Head of caudate nucleus (tissue), 42 donors: ENCODE results near the gene TEX51.
A peak's percentile ranks its signal among the peaks of the same experiment; 100 is the strongest.

Experiments
- DNase-seq, 42 donors: peaks; one replicate each; pipeline versions ENCODE4 v3.0.0 to v3.0.0-alpha.2; 2020 to 2021; ENCODE audit warnings: mixed read lengths in 7 of 42
- intact Hi-C: fragments of 100-400 bp; cut with DNase I; formaldehyde crosslinking; loops from one replicate; pipeline ENCODE4 v1.15.0; 2022

TEX51 gene

DNA sequence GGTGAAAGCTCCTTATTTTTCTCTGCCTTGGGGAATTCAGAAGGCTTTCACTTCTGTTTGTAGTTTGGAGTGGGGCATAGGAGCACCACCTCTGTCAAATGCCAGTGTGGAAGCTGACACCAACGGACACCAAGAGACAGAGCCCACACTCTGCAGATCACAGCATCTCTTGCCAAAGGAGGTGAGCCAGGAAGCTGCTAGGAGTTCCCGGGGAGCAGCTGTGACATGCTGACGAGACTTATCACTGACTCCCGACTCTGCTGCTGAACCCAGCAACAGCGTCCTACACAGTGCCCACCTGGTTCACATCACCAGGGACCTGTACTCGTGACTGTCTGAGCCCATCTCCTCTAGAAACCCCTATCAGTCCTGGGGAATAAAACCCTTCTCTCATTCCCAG, 8.1 kb downstream of the TEX51 start:
- peak in 9 of 42 donors; percentile 9 to 31 (median 18) for DNase-seq
- intact Hi-C loops, result no loop called here

DNA sequence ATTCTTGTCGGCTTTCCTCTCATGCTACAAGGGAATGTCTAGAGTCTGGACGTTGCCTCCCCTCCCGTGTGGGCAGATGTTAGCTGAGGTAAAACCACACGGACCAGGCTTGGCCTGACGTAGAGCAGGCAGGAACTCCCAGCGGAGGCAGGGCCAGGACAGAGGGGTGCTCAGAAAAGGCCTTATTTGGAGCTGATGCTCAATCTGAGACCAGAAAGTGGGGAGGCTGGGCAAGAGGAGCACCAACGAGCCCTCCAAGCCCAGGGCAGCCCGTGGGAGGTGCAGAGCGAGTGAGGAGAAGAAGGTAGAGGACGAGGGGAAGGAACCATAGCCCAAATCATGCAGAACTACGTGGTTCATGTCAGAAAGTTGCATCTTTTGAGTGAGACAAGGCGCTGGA, 9.0 kb downstream of the TEX51 start:
- DNase-seq, result peak in 6 of 42 donors; percentile 3 to 25 (median 14)
- intact Hi-C loops, result no loop called here

- intact Hi-C loops, result no loop called here
Observed at GRCh38 chr2:126908721-126909177, 10.1 kb downstream of the TEX51 start.

GRCh38 chr2:126909366-126909765, 10.7 kb downstream of the TEX51 start:
- intact Hi-C loops, result no loop called here
- DNase-seq, result no peak

More at GRCh38 chr2:126908721-126909177, 10.1 kb downstream of the TEX51 start:
- peak in 3 of 42 donors; percentile 11 to 26 (median 20) for DNase-seq

DNA sequence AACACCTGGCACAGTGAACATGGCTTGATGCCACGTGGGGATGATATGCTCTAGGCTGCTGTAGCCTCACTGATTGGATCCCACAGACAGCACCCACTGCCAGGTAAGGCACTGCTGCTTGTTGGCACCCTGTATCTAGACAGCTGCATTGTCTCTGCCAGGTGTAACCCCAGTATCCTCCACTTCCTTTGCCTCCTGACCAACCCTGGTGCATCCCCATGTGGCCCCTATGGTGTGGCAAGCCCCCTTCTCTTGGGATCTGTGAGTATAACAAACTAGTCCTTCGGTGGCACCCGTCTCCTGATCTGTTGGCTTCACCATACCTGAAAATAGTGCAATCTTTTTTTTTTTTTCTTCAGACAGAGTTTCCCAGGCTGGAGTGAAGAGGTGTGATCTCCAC, 11.1 kb downstream of the TEX51 start:
- intact Hi-C loops, result no loop called here
- peak in 2 of 42 donors; percentile 19 to 32 for DNase-seq

- no peak for DNase-seq
Observed at GRCh38 chr2:126910637-126911036, 11.9 kb downstream of the TEX51 start.

GRCh38 chr2:126911111-126911796, 12.6 kb downstream of the TEX51 start:
- peak in 4 of 42 donors; percentile 5 to 31 (median 10) for DNase-seq
- intact Hi-C loops, result no loop called here

More at GRCh38 chr2:126910637-126911036, 11.9 kb downstream of the TEX51 start:
- intact Hi-C loops, result no loop called here

- intact Hi-C loops, result no loop called here
- DNase-seq, result peak in 3 of 42 donors; percentile 1 to 13 (median 6)
Observed at GRCh38 chr2:126912201-126912600, 13.5 kb downstream of the TEX51 start.

DNA sequence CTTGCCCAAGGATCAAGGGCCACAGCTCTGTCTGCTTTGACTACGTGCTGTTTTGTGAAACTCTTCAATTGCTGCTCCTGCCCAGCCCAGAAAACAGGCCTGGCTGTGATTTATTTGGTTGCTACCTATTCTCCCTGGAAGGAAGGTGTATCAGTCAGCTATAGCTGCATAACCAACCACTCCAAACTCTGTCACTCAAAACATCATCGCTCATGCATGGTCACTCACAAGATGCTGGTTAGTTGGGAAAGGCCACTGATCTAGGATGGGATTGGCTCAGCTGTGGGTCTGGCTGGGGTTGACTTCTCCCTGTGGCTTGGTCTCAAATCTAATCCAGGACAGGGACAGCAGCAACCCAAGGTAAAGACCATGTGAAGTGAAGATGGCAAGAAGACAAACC, 14.6 kb downstream of the TEX51 start:
- intact Hi-C loops, result no loop called here

GRCh38 chr2:126913881-126914615, 15.4 kb downstream of the TEX51 start:
- intact Hi-C loops, result no loop called here
- peak in 2 of 42 donors; percentile 14 to 21 for DNase-seq

More for the DNA sequence above, 14.6 kb downstream of the TEX51 start:
- DNase-seq, result peak in 1 of 42 donors; percentile 16

DNA sequence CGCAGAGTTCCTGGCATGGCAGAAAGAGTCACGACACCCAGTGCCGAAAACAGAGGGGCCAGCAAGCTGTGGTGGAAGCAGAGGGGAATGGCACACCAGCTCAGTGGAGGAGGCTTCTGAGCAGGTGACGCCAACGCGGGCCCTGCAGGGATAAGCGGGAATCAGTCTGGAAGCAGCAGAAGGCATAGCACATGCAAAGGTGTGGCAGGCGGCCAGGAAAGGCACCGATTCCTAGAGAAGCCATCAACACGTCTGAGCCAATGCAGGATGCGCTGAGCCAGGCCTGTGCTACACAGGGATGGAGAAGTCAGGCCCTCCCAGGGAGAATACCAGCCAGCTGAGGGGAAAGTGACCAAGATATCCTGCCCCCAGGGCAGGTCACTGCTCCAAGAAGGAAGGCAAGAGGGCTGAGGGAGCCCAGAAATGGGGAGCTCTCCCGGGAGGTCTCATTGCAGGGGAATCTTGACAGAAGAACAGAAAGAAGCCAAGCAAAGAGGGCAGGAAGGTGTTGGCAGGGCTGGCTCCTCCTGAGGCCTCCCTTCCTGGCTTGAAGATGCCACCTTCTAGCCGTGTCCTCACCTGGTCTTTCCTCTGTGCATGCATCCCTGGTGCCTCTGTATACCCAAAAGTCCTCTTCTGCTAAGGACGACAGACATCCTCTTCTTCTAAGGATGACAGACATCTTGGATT, 16.3 kb downstream of the TEX51 start:
- peak in 2 of 42 donors; percentile 29 to 32 for DNase-seq
- intact Hi-C loops, result no loop called here

DNA sequence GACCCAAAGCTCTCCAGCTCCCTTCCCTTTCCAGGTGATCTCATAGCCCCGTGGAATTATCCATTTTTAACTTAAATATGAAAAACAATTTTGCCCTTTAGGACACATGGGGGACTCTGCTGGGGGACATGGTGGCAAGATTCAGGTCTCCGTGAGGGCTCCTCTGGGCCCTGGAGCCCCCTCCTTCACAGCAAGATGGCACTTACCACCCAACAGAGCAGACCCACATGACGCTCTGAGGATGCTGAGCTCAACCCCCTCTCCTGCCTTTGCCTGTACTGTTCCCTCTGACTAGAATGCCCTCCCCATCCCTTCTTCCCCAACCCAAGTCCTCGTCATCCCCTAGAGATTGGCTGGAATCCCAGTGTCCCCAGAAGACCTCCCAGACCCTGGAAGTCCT, 17.2 kb downstream of the TEX51 start:
- intact Hi-C loops, result no loop called here

GRCh38 chr2:126916744-126917143, 18.1 kb downstream of the TEX51 start:
- intact Hi-C loops, result no loop called here
- no peak for DNase-seq

More for the DNA sequence above, 17.2 kb downstream of the TEX51 start:
- DNase-seq, result peak in 1 of 42 donors; percentile 20

- intact Hi-C loops, result no loop called here
- DNase-seq, result peak in 1 of 42 donors; percentile 36
Observed at GRCh38 chr2:126921066-126921465, 22.4 kb downstream of the TEX51 start.

GRCh38 chr2:126930970-126931590, 32.4 kb downstream of the TEX51 start:
- intact Hi-C loops, result no loop called here
- no peak for DNase-seq

GRCh38 chr2:126932529-126932928, 33.8 kb downstream of the TEX51 start:
- intact Hi-C loops, result no loop called here
- DNase-seq, result no peak

DNA sequence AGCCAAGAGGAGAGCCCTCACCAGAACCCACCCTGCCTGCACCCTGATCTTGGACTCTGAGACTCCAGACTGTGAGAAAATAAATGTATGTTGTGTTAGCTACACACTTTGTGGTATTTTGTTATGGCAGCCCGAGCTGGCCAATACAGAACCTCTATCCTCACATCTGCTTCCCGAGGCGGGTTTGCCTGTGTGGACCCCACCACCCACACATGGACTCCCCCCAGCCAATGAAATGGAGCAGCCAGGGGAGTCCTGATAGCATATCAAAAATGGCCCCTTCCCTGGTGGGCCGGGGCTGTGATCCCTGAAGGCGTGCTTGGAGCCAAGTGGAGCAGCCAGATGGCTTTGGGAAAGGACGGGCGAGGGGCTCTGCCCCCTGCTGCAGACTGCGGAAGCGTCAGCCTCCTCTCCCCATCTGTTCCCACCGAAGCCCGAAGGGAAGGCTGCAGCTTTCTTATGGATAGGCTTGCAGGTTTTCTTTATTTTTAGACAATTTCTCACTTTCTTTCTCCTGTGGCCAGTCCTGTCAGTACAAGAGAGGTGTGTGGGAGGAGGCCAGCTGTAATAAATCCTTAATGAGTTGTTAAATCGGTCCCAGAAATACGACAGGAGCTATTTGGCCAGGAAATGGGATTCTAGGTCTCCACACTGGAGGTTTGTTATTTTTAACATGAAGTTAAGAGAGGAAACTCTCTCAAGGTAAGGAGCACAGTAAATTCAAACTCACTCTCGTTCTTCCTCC, 34.4 kb downstream of the TEX51 start:
- DNase-seq, result no peak
- intact Hi-C loops, result no loop called here

- intact Hi-C loops, result no loop called here
- no peak for DNase-seq
Observed at GRCh38 chr2:126933711-126934091, 35.0 kb downstream of the TEX51 start.

DNA sequence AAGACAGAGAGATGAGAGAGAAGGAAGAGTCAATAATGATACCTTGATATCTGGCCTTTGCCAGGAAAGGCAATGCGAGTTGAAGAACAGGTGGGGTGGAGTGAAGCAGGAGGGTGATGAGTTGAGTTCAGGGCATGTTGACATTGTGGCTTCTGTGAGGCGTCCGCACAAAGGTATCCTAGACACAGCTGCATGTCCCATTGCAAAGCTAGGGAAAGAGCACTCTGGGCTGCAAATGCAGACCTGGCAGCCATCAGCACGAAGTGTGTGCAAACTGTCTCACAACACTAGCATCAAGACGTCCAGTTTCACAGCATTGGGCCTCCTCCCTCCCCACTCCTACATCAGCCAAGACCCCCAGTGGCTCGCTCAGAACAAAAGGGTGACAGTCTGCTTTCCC, 36.1 kb downstream of the TEX51 start:
- DNase-seq, result no peak
- intact Hi-C loops, result no loop called here
